Subcutaneous adipose tissue (tissue), 4 donors: ENCODE results near the gene MTF1. TPM values are rescaled to one million over a fixed set of nuclear protein-coding genes. Genes with fewer than 3 reads are reported as not detected.

Experiments
- small RNA-seq: library from RNA; depleted of rRNA; stranded (forward); fragments of <200 nt; gene quantifications from one replicate; pipeline ENCODE3, GENCODE V24; 2016
- total RNA-seq, 4 donors: library from RNA; depleted of rRNA; stranded (reverse); fragments of >200 nt; gene quantifications; one replicate each; pipeline ENCODE4 v1.1.0, GENCODE V29; 2016
- TF ChIP-seq, protein P1 (sequence below): fragments of 450-650 bp; IDR thresholded peaks from one replicate; pipeline ENCODE4 v1.5.1; 2016; ENCODE audit warnings: low read depth, mild to moderate bottlenecking, control low read depth, antibody characterized with exemption, moderate library complexity

Gene MTF1
- total RNA-seq, 4 donors from 2014 or later: 5.7 to 6.8 (median 6.5) TPM

DNA sequence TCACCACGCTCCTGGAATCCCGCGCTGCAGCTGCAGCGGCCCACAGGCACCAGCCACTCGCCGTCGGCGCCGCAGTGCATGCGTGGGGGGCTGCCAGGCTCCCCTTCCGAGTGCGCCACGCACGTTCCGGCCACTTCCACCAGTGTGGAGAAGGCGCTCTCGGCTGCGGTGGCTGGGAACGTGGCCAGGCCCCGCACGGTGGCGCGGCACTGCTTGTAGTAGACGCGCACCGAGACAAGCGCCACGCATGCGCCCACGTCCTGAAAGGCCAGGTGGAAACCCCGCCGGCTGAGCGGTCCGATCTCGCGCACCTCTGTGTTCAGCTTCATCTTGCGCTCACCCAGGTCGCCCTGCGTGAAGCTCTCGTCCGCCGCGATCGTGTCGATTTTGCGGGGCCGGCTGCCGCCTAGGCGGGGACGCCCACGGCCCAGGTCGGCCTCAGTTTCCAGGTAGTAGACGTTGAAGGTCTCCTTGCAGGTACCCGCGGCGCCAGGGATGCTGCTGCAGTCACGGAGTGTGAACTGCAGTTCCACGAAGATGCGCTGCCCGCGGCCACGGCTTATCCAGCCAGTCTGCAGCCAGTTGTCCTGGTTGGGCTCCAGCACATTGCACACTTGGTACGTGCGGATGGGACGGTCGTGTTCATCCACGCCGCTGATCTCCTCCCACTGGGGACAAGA lies 97.8 kb downstream of the MTF1 start:
- TF ChIP-seq, protein P1, sequence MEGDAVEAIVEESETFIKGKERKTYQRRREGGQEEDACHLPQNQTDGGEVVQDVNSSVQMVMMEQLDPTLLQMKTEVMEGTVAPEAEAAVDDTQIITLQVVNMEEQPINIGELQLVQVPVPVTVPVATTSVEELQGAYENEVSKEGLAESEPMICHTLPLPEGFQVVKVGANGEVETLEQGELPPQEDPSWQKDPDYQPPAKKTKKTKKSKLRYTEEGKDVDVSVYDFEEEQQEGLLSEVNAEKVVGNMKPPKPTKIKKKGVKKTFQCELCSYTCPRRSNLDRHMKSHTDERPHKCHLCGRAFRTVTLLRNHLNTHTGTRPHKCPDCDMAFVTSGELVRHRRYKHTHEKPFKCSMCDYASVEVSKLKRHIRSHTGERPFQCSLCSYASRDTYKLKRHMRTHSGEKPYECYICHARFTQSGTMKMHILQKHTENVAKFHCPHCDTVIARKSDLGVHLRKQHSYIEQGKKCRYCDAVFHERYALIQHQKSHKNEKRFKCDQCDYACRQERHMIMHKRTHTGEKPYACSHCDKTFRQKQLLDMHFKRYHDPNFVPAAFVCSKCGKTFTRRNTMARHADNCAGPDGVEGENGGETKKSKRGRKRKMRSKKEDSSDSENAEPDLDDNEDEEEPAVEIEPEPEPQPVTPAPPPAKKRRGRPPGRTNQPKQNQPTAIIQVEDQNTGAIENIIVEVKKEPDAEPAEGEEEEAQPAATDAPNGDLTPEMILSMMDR: no peak

Small RNAs within 50 kb of the gene (small RNA-seq; reads per million reads assigned to genes)
- gene RF00092 (not detected), gene RNU6-584P (not detected)

Other genes starting within 250 kb of the MTF1 start
- gene RSPO1, start 224.7 kb downstream of the MTF1 start, total RNA-seq: 1 to 10 TPM in 2 of 4 donors, not detected in 2; 1.5 to 9.9 TPM
- 1 to 10 TPM in 2 of 4 donors, under 1 TPM in 2; 0.57 to 1.3 (median 0.89) TPM for gene CDCA8, start 167.1 kb downstream of the MTF1 start, total RNA-seq
- gene EPHA10, start 94.5 kb downstream of the MTF1 start, total RNA-seq: not detected
- 1 to 10 TPM in 3 of 4 donors, under 1 TPM in 1; 0.98 to 1.9 (median 1.1) TPM for gene MANEAL, start 65.7 kb downstream of the MTF1 start, total RNA-seq
- gene C1orf122, start 51.8 kb downstream of the MTF1 start, total RNA-seq: 10 to 100 TPM; 41.9 to 74.2 (median 57.9) TPM
- 10 to 100 TPM in 1 of 4 donors, 1 to 10 TPM in 3; 7.0 to 10.1 (median 7.9) TPM for gene YRDC, start 51.4 kb downstream of the MTF1 start, total RNA-seq
- gene INPP5B, start 87.5 kb upstream of the MTF1 start, total RNA-seq: 10 to 100 TPM; 21.4 to 47.5 (median 26.7) TPM
- gene SF3A3, start 130.4 kb upstream of the MTF1 start, total RNA-seq: 10 to 100 TPM; 35.2 to 51.5 (median 48.0) TPM
- gene FHL3, start 145.9 kb upstream of the MTF1 start, total RNA-seq: 10 to 100 TPM in 2 of 4 donors, 1 to 10 TPM in 2; 8.8 to 14.6 (median 11.9) TPM
- gene UTP11, start 153.1 kb upstream of the MTF1 start, total RNA-seq: 10 to 100 TPM; 15.1 to 40.4 (median 24.2) TPM
- gene POU3F1, start 187.2 kb upstream of the MTF1 start, total RNA-seq: not detected